ENCODE data around the gene TCOF1.

- TF ChIP-seq CTCF (IDR thresholded peaks at IDR 0.05) (no peak), ZFX (IDR thresholded peaks at IDR 0.05; ENCODE audit: borderline replicate concordance) (no peak)
Measured at GRCh38 chr5:150448334-150448733, 90.8 kb downstream of the TCOF1 start.
